ENCODE data around the gene PHPT1. TPM values are rescaled to one million over a fixed set of nuclear protein-coding genes. Genes with fewer than 3 reads are reported as not detected.

PHPT1 gene
- total RNA-seq, 1 donor from 2014 or later = 192 TPM

GRCh38 chr9:136808075-136808805, 41.0 kb upstream of the PHPT1 start:
- peaks cover 5% of the 10 kb centered on the region for H3K27me3 Mint-ChIP-seq (ENCODE audit: low read depth)
- H3K4me3 Mint-ChIP-seq (ENCODE audit: unreplicated experiment) = peak overlapping the region; percentile 80
- peaks cover 11% of the 10 kb centered on the region for H3K36me3 Mint-ChIP-seq (ENCODE audit: low read depth)
- no peak for DNase-seq (ENCODE audit: low spot score)
- peak; percentile 16 for TF ChIP-seq CTCF (IDR thresholded peaks at IDR 0.05)
- no peaks in the 10 kb centered on the region for H3K9me3 Mint-ChIP-seq (ENCODE audit: low read depth)
- H3K27ac Mint-ChIP-seq (ENCODE audit: unreplicated experiment) = peak overlapping the region; percentile 79
- H3K4me1 Mint-ChIP-seq (ENCODE audit: low read depth) = peaks cover 29% of the 10 kb centered on the region

- no peak for DNase-seq (ENCODE audit: low spot score)
- H3K4me1 Mint-ChIP-seq (ENCODE audit: low read depth) = peaks cover 29% of the 10 kb centered on the region
- TF ChIP-seq CTCF (IDR thresholded peaks at IDR 0.05) = no peak
Observed at GRCh38 chr9:136808806-136809158, 40.4 kb upstream of the PHPT1 start.

GRCh38 chr9:136814725-136815421, 34.3 kb upstream of the PHPT1 start:
- Mint-ChIP-seq H3K4me1 (ENCODE audit: low read depth) (peaks cover 7% of the 10 kb centered on the region), H3K27me3 (ENCODE audit: low read depth) (no peaks in the 10 kb centered on the region), H3K9me3 (ENCODE audit: low read depth) (no peaks in the 10 kb centered on the region), H3K4me3 (ENCODE audit: unreplicated experiment) (no peak overlapping the region), H3K27ac (ENCODE audit: unreplicated experiment) (peak overlapping the region; percentile 39), H3K36me3 (ENCODE audit: low read depth) (peaks cover 16% of the 10 kb centered on the region)
- no peak for TF ChIP-seq CTCF (IDR thresholded peaks at IDR 0.05)
- DNase-seq (ENCODE audit: low spot score) = no peak

More at GRCh38 chr9:136808806-136809158, 40.4 kb upstream of the PHPT1 start:
- Mint-ChIP-seq H3K36me3 (ENCODE audit: low read depth) (peaks cover 11% of the 10 kb centered on the region), H3K27me3 (ENCODE audit: low read depth) (peaks cover 4% of the 10 kb centered on the region), H3K27ac (ENCODE audit: unreplicated experiment) (peak overlapping the region; percentile 79), H3K9me3 (ENCODE audit: low read depth) (no peaks in the 10 kb centered on the region), H3K4me3 (ENCODE audit: unreplicated experiment) (peak overlapping the region; percentile 80)

- Mint-ChIP-seq H3K27me3 (ENCODE audit: low read depth) (no peaks in the 10 kb centered on the region), H3K9me3 (ENCODE audit: low read depth) (no peaks in the 10 kb centered on the region), H3K4me3 (ENCODE audit: unreplicated experiment) (no peak overlapping the region), H3K4me1 (ENCODE audit: low read depth) (peaks cover 3% of the 10 kb centered on the region), H3K36me3 (ENCODE audit: low read depth) (peaks cover 14% of the 10 kb centered on the region), H3K27ac (ENCODE audit: unreplicated experiment) (no peak overlapping the region)
- no peak for TF ChIP-seq CTCF (IDR thresholded peaks at IDR 0.05)
- no peak for DNase-seq (ENCODE audit: low spot score)
Observed at GRCh38 chr9:136815422-136815782, 33.8 kb upstream of the PHPT1 start.

GRCh38 chr9:136820971-136821825, 28.0 kb upstream of the PHPT1 start:
- Mint-ChIP-seq H3K27ac (ENCODE audit: unreplicated experiment) (no peak overlapping the region), H3K27me3 (ENCODE audit: low read depth) (no peaks in the 10 kb centered on the region), H3K4me3 (ENCODE audit: unreplicated experiment) (no peak overlapping the region), H3K9me3 (ENCODE audit: low read depth) (no peaks in the 10 kb centered on the region), H3K4me1 (ENCODE audit: low read depth) (peaks cover 6% of the 10 kb centered on the region), H3K36me3 (ENCODE audit: low read depth) (peaks cover 7% of the 10 kb centered on the region)
- TF ChIP-seq CTCF (IDR thresholded peaks at IDR 0.05) = no peak
- DNase-seq (ENCODE audit: low spot score) = no peak
